Naive thymus-derived CD8-positive, alpha-beta T cell (primary cell): ENCODE results near the gene GPR62. TPM values are rescaled to one million over a fixed set of nuclear protein-coding genes. Genes with fewer than 3 reads are reported as not detected.

Source experiments
- ATAC-seq, 2 donors: fragments of 150-1000 bp; cut with Tn5 transposase in 1 of 2; sonication (Bioruptor Pico), chemical (Tn5 transposase) in 1 of 2; 1 replicate in 1 of 2; 2 replicates in 1 of 2; pipeline ENCODE4 v1.10.0; 2021; ENCODE audit warnings: mild to moderate bottlenecking in 2 of 2, moderate library complexity in 2 of 2
- POLR2A ChIA-PET: fragments of 350-600 bp; sonication (Branson Sonifier 250); formaldehyde crosslinking; loops from one replicate; lab custom pipeline; 2021; ENCODE audit warnings: antibody characterized with exemption; lab: Charles Lee
- DNase-seq, 10 donors: peaks; one replicate each; pipeline versions ENCODE4 v3.0.0 to v3.0.0-alpha.2; 2020 to 2022
- H3K27ac Mint-ChIP-seq, 10 donors: one replicate each; pipeline ENCODE4 v1.8.0; 2020 to 2022; ENCODE audit warnings: mild to moderate bottlenecking in 10 of 10, mixed read lengths in 10 of 10, moderate library complexity in 4 of 10, inconsistent platforms in 1 of 10
- H3K27me3 Mint-ChIP-seq, 5 donors: one replicate each; pipeline ENCODE4 v1.8.0; 2021 to 2022; ENCODE audit warnings: mixed read lengths in 5 of 5
- H3K36me3 Mint-ChIP-seq, 3 donors: one replicate each; pipeline ENCODE4 v1.8.0; 2020 to 2022; ENCODE audit warnings: mixed read lengths in 3 of 3, mild to moderate bottlenecking in 2 of 3, inconsistent platforms in 1 of 3
- H3K4me1 Mint-ChIP-seq, 4 donors: one replicate each; pipeline ENCODE4 v1.8.0; 2021 to 2022; ENCODE audit warnings: mixed read lengths in 4 of 4
- H3K4me3 Mint-ChIP-seq, 10 donors: one replicate each; pipeline ENCODE4 v1.8.0; 2020 to 2022; ENCODE audit warnings: mild to moderate bottlenecking in 10 of 10, mixed read lengths in 10 of 10, moderate library complexity in 6 of 10, inconsistent platforms in 1 of 10
- H3K9me3 Mint-ChIP-seq, 9 donors: one replicate each; pipeline ENCODE4 v1.8.0; 2020 to 2022; ENCODE audit warnings: mixed read lengths in 9 of 9, mild to moderate bottlenecking in 3 of 9, inconsistent platforms in 1 of 9, moderate library complexity in 1 of 9
- polyA plus RNA-seq, 3 donors: library from polyadenylated mRNA; unstranded; fragments of 300-500 nt; fragmentation: Illumina TruSeq; gene quantifications; one replicate each; pipeline ENCODE4 v1.2.3, GENCODE V29; 2021
- total RNA-seq, 8 experiments: library from RNA in 2 of 8; stranded (reverse) in 2 of 8; gene quantifications; one replicate each; pipeline ENCODE4 v1.2.3 and lab custom pipeline; 2021 to 2026

The GPR62 gene
- total and polyA plus RNA-seq, 5 experiments from 2014 or later: not detected

DNA sequence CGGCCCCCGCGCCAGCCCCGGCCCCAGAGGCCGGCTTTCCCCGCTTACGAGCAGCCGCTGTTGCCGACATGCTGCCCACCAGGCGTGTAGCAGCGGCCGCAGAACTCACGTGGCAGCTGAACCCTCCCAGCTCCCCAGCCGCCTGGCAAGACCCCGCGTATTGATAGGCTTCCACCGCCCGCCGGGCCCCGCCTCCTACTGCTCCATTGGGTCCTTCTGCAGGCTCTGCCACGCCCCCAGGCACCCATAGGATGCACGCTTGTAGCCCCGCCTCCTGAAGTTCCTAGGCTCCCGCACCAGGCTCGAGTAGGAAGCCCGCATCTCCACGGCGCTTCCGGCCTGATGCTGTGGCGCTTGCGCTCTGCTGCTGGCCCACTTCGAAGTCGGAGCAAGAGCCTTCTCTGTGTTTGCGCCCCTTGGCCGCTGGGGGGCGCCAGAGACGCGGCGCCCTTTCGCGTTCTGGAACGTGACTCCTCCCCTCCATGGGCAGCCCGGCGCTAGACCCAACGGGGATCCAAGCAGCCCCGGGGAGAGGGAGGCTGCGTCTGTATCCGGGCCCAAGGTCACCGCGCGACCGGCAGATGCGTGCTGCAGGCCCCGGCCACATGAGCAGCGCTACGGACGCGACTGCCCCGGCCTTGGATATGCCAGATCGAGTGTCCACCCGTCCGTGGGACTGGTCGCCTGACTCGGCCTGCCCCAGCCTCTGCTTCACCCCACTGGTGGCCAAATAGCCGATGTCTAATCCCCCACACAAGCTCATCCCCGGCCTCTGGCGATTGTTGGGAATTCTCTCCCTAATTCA is 13.2 kb upstream of the GPR62 start, which contains the start of the genes PARP3 and RRP9:
Gene PARP3 (plus strand): TSS at position 566 of the 805 bp plus-strand sequence. CDS start 993 bp downstream, outside the sequence.
Gene RRP9 (minus strand): TSS at position 107 of the 805 bp plus-strand sequence. CDS start 37 bp downstream, at position 70.
- Mint-ChIP-seq H3K9me3 (no peaks in the 10 kb centered on the region), H3K4me1 (peaks cover 16 to 47% (median 41%) of the 10 kb centered on the region in 4 donors), H3K4me3 (peak within 1 kb of the TSS; percentile 83 to 98 (median 93)), H3K36me3 (peaks cover 0 to 22% (median 4%) of the 10 kb centered on the region in 3 donors), H3K27me3 (no peaks in the 10 kb centered on the region), H3K27ac (peak within 1 kb of the TSS; percentile 76 to 95 (median 91))
- peak; percentile 97 to 100 (median 99) for DNase-seq
- POLR2A ChIA-PET: interaction anchor here (0.6 to 3.7 kb wide), 16 partner anchors 9 to 550 kb away, joined by 3 to 42 read pairs (median 4); partner anchors contain the start of genes ABHD14A, ABHD14B, DUSP7 and PCBP4
- ATAC-seq: peak; percentile 91 to 93

DNA sequence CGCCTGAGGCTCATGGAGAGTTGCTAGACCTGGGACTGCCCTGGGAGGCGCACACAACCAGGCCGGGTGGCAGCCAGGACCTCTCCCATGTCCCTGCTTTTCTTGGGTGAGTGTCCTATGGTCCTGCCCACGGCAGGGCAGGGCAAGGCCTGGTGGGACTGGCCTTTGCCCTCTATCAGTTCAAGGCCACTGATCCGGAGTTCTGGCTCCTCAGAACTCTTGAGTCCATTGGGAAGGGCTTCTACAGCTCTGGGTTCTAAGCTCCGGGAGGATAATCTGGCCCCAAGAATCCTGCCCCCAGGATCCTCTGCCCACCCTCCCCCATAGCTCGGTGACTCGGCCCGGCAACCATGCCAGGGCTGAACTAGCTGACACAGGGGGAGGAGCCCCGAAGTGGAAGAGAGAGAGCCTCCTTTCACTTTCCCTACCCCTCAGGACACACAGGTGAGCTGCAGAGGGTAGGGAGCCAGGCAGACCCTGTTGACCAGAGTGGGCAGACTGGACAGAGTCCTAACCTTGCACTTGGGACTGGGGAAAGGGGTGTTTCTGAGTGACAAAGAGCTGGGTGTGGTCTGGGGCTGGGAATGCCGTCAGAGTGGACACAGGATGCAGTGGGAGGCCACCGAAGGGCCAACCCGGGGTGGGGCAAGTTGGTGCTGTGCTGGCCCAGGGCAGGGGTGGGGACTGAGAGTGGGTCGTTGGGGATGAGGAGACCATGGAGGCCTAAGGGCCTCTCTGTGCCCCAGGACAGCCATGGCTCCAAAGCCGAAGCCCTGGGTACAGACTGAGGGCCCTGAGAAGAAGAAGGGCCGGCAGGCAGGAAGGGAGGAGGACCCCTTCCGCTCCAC is 12.4 kb upstream of the GPR62 start:
- ATAC-seq: no peak
- POLR2A ChIA-PET: interaction anchor here (0.6 to 3.7 kb wide), 15 partner anchors 10 to 114 kb away, joined by 3 to 42 read pairs (median 4); partner anchors contain the start of genes ABHD14A, ABHD14B, DUSP7 and PCBP4

GRCh38 chr3:51943451-51944391 is 11.5 kb upstream of the GPR62 start:
- DNase-seq (no peak), ATAC-seq (no peak)
- Mint-ChIP-seq H3K36me3 (peaks cover 0 to 6% (median 3%) of the 10 kb centered on the region in 3 donors), H3K4me1 (peaks cover 16 to 39% (median 36%) of the 10 kb centered on the region in 4 donors), H3K27ac (peak overlapping the region in 6 of 10 donors; percentile 19 to 94 (median 77)), H3K9me3 (no peaks in the 10 kb centered on the region), H3K27me3 (no peaks in the 10 kb centered on the region), H3K4me3 (peak overlapping the region in 7 of 10 donors; percentile 14 to 98 (median 36))
- POLR2A ChIA-PET: interaction anchor here (1.0 to 3.7 kb wide), 6 partner anchors 15 to 58 kb away, joined by 3 to 42 read pairs (median 6); partner anchors contain the start of genes ABHD14A, ABHD14B, PCBP4 and RPL29

More for the DNA sequence above, 12.4 kb upstream of the GPR62 start:
- H3K9me3 Mint-ChIP-seq: no peaks in the 10 kb centered on the region
- H3K27ac Mint-ChIP-seq: peak overlapping the region; percentile 76 to 95 (median 91)
- peaks cover 0 to 14% (median 4%) of the 10 kb centered on the region in 3 donors for H3K36me3 Mint-ChIP-seq
- DNase-seq: peak in 6 of 10 donors; percentile 30 to 51 (median 39)
- H3K4me1 Mint-ChIP-seq: peaks cover 16 to 42% (median 39%) of the 10 kb centered on the region in 4 donors
- no peaks in the 10 kb centered on the region for H3K27me3 Mint-ChIP-seq
- H3K4me3 Mint-ChIP-seq: peak overlapping the region; percentile 83 to 98 (median 93)

DNA sequence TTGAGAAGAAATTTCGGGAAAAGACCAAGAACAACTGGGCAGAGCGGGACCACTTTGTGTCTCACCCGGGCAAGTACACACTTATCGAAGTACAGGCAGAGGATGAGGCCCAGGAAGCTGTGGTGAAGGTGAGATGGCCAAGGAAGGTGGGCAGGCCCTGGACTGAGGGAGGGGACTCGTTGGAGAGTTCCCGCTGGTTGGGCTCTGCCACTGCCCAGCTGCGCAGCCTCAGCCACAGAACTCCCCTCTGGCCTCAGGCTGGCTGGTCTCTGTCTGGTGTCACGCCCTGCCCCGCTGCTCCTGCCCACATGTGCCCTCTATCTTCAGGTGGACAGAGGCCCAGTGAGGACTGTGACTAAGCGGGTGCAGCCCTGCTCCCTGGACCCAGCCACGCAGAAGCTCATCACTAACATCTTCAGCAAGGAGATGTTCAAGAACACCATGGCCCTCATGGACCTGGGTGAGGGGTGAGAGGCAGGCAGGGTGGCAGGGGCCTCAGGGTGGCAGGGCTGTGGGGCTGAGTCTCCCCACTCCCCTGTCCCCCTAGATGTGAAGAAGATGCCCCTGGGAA is 10.6 kb upstream of the GPR62 start:
- ATAC-seq (no peak), DNase-seq (no peak)
- Mint-ChIP-seq H3K9me3 (no peaks in the 10 kb centered on the region), H3K27ac (peak overlapping the region in 4 of 10 donors; percentile 35 to 52 (median 46)), H3K36me3 (peaks cover 0 to 2% (median 0%) of the 10 kb centered on the region in 3 donors), H3K4me1 (peaks cover 15 to 34% (median 30%) of the 10 kb centered on the region in 4 donors), H3K27me3 (no peaks in the 10 kb centered on the region), H3K4me3 (peak overlapping the region in 1 of 10 donors; percentile 52)
- POLR2A ChIA-PET: interaction anchor here (1.4 kb wide), 1 partner anchor 57 kb away, joined by 3 read pairs; no protein-coding TSS in a partner anchor

DNA sequence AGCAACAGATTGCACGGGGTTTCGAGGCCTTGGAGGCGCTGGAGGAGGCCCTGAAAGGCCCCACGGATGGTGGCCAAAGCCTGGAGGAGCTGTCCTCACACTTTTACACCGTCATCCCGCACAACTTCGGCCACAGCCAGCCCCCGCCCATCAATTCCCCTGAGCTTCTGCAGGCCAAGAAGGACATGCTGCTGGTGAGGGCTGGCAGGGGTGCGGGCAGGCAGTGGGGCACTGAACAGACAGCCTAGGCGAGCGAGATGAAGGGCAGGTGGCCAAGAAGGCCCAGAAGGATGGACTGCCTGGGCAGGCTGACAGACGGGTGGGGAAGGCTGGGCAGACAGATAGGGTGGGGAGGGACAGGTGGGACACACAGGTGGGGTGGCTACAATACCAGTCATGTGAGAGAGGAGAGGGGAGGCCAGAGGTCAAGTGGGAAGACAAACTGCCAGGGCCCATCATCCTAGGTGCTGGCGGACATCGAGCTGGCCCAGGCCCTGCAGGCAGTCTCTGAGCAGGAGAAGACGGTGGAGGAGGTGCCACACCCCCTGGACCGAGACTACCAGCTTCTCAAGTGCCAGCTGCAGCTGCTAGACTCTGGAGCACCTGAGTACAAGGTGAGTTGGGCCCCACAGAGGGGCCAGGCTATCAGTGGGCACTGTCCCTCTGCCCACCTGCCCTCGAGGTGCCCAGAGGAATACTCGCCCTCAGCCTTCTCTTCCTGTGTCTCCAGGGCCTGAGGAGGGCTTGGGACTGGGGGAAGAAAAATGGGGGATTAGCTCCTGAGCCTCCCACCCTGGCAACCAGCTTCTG is 9.9 kb upstream of the GPR62 start:
- H3K4me3 Mint-ChIP-seq: no peak overlapping the region
- POLR2A ChIA-PET: interaction anchor here (1.1 kb wide), 1 partner anchor 25 kb away, joined by 3 read pairs; no protein-coding TSS in a partner anchor
- ATAC-seq (no peak), DNase-seq (no peak)
- H3K9me3 Mint-ChIP-seq: no peaks in the 10 kb centered on the region
- no peak overlapping the region for H3K27ac Mint-ChIP-seq
- peaks cover 15 to 28% (median 27%) of the 10 kb centered on the region in 4 donors for H3K4me1 Mint-ChIP-seq
- H3K27me3 Mint-ChIP-seq: no peaks in the 10 kb centered on the region
- H3K36me3 Mint-ChIP-seq: no peaks in the 10 kb centered on the region

DNA sequence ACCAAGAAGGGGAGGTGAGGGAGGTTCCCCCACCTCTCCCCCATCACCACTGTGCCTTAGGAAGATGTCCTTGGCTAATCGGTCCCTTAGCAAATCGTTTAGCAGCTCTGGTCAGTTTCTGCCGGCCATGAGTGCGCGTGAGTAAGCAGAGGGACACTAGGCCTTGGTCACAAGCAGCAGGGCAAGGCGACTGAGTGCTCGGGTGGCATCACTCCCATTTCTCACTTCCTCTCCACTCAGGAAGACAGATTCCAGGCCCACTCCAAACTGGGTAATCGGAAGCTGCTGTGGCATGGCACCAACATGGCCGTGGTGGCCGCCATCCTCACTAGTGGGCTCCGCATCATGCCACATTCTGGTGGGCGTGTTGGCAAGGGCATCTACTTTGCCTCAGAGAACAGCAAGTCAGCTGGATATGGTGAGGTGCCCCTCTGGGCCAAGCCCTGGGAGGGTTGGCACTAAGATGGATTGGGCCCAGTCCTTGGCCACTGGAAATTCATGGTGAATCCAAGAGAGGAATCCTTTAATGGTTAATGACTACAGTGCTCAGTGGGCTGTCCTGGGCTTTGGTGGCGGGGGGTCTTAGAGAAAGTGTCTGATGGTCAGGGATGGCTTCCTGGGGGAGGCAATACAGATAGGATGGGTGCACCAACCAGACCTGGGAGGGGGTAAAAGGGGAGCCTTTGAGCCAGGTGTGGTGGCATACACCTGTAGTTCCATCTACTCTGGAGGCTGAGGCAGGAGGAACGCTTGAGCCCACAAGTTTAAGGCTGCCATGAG is 9.1 kb upstream of the GPR62 start:
- Mint-ChIP-seq H3K4me1 (peaks cover 9 to 19% (median 18%) of the 10 kb centered on the region in 4 donors), H3K27me3 (no peaks in the 10 kb centered on the region), H3K9me3 (no peaks in the 10 kb centered on the region), H3K27ac (peak overlapping the region in 2 of 10 donors; percentile 64 to 82), H3K4me3 (no peak overlapping the region), H3K36me3 (no peaks in the 10 kb centered on the region)
- POLR2A ChIA-PET: interaction anchor here (1.0 to 1.1 kb wide), 2 partner anchors 24 to 278 kb away, joined by 3 read pairs; no protein-coding TSS in a partner anchor
- DNase-seq (no peak), ATAC-seq (no peak)

DNA sequence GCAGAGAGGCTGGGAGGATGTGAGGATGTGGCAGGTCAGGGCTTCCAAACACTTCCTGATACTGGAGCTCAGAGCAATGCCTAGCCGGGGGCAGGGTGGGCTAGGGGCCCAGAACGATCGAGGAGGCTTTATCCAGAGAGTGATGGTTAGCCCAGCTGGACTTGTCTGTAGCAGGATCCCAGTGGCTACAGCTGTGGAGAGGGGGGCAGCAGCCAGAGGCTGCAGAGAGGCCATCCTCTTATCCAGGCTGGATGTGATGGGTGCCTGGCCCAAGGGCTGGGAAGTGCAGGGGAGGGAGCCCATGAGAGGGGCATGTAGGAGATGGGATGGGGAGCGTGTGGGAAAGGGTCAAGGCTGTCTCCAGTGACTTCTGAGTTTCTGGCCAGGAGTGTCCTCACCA is 8.4 kb upstream of the GPR62 start:
- H3K4me3 Mint-ChIP-seq: no peak overlapping the region
- H3K27ac Mint-ChIP-seq: peak overlapping the region in 3 of 10 donors; percentile 34 to 82 (median 64)
- H3K9me3 Mint-ChIP-seq: no peaks in the 10 kb centered on the region
- no peaks in the 10 kb centered on the region for H3K36me3 Mint-ChIP-seq
- ATAC-seq (no peak), DNase-seq (peak in 1 of 10 donors; percentile 41)
- H3K4me1 Mint-ChIP-seq: peaks cover 5 to 15% (median 13%) of the 10 kb centered on the region in 4 donors
- peaks cover 0 to under 1% (median 0%) of the 10 kb centered on the region in 5 donors for H3K27me3 Mint-ChIP-seq
- POLR2A ChIA-PET: interaction anchor here (1.0 kb wide), 1 partner anchor 278 kb away, joined by 3 read pairs; no protein-coding TSS in a partner anchor

DNA sequence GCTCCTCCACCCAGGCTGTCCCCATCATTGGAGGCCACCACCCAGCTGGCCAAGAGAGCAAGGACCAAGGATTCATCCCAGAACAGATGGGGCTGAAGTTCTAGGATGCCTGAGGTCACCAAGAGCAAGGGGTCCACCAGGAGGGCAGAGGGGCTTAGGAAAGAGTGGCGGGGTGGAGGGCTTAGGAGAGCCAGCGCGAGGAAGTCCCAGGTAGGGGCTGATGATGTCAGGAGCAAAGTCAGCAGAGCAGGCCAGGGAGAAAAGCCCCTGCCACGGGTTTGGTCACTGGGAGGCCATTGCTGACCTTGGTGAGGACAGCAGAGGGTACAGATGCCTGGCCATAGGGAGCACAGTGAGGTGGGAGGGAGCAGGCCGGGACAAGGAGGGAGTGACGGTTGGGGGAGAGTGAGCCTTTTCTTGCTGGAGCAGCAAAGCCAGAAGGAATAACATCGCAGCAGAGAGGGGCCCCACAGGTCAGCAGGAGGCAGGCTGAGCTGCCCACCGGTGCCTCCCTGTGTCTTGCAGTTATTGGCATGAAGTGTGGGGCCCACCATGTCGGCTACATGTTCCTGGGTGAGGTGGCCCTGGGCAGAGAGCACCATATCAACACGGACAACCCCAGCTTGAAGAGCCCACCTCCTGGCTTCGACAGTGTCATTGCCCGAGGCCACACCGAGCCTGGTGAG is 7.8 kb upstream of the GPR62 start:
- peak in 1 of 10 donors; percentile 41 for DNase-seq
- Mint-ChIP-seq H3K27me3 (peaks cover 0 to 6% (median 2%) of the 10 kb centered on the region in 5 donors), H3K4me1 (peaks cover 4 to 12% (median 8%) of the 10 kb centered on the region in 4 donors), H3K27ac (peak overlapping the region in 2 of 10 donors; percentile 34 to 64), H3K9me3 (no peaks in the 10 kb centered on the region), H3K4me3 (no peak overlapping the region), H3K36me3 (no peaks in the 10 kb centered on the region)
- POLR2A ChIA-PET: no interaction called here
- no peak for ATAC-seq

DNA sequence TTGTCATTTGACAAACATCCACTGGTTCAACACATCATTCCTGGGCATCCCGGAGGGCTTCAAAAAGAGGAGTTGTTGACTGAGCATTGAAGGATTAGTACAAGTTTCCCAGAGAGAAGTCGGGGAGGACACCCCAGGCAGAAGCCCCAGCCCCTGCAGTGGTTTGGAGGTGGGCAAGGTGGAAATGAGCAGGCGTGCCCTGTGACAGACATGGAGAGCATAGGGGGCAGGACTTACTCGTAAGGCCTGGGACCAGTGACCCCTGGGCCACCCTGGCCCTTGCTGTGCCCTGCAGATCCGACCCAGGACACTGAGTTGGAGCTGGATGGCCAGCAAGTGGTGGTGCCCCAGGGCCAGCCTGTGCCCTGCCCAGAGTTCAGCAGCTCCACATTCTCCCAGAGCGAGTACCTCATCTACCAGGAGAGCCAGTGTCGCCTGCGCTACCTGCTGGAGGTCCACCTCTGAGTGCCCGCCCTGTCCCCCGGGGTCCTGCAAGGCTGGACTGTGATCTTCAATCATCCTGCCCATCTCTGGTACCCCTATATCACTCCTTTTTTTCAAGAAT is 7.1 kb upstream of the GPR62 start:
- Mint-ChIP-seq H3K36me3 (no peaks in the 10 kb centered on the region), H3K27me3 (peaks cover 0 to 9% (median 4%) of the 10 kb centered on the region in 5 donors), H3K27ac (peak overlapping the region in 1 of 10 donors; percentile 78)

More for the DNA sequence above, 7.1 kb upstream of the GPR62 start:
- POLR2A ChIA-PET: interaction anchor here (1.2 kb wide), 1 partner anchor 48 kb away, joined by 3 read pairs; the partner anchor contains the start of gene RPL29
- no peak for ATAC-seq
- H3K4me3 Mint-ChIP-seq: no peak overlapping the region
- DNase-seq: no peak
- H3K4me1 Mint-ChIP-seq: peaks cover under 1 to 5% (median 2%) of the 10 kb centered on the region in 4 donors
- no peaks in the 10 kb centered on the region for H3K9me3 Mint-ChIP-seq
